ENCODE measurements around the gene DENND10.

DENND10 gene

DNA sequence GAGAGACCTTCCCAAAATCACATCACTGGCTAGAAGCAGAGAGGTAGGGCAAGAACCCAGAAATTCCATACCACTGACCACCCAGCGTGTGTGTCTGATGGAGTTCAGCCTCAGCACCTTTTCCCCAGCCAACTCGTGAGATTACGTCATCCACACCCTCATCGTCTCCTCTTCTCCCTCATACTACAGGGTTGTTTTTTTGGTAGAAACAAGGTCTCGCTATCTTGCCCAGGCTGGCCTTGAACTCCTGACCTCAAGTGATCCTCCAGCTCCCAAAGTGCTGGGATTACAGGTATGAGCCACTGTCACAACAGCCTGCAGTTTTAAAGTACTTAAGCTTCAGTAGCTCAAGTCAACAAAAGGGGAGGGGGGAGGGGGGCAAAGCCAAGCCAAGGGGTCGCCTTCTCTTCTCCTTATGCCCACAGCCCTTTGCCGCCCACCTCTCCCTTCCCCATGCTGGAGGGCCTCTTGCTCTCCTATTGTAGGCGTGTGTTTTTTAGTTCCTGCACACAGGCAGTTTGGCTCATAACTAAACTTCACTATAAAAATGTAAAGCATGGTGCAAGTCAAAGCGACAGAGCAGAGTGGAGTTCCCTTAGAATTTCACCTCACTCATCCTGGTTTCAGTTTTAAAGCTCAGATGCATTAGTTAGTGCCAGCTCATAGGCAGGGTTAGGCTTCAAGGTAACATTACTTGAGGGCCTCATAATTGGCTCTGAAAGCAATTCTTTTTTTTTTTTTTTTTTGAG is 79.9 kb downstream of the DENND10 start:
- H3K9ac ChIP-seq (ENCODE audit: insufficient read length) = no peak overlapping the region
- no peaks in the 10 kb centered on the region for H3K36me3 ChIP-seq (ENCODE audit: insufficient read depth, low read length)
- no peak overlapping the region for H3K27ac ChIP-seq
- TF ChIP-seq POLR2AphosphoS5 (IDR thresholded peaks at IDR 0.05; ENCODE audit: borderline replicate concordance, low read depth, low read length) = no peak
- TF ChIP-seq FOXP2 (optimal IDR thresholded peaks at IDR 0.05; ENCODE audit: control extremely low read depth, extremely low read length, insufficient read depth) = no peak
- no peak for TF ChIP-seq EZH2 (IDR thresholded peaks at IDR 0.05)
- no peak overlapping the region for H3K4me3 ChIP-seq
- no peak for DNase-seq (ENCODE audit: low read depth, low spot score)
- H3K9me3 ChIP-seq (ENCODE audit: low read depth, low read length) = no peaks in the 10 kb centered on the region
